NCI-H128 (cell line): ENCODE data around the gene ARID4A.
"Not testable (repeated sequence)": the region's sequence is repeated elsewhere in the genome, so short reads cannot be mapped to it uniquely, and the experiment has no call there.

Experiments used
- DNase-seq: peaks from one replicate; lab custom pipeline; 2025; ENCODE audit not compliant: unreplicated experiment; lab: John Stamatoyannopoulos, UW

ARID4A gene

GRCh38 chr14:58292187-58292586 is 6.2 kb upstream of the ARID4A start:
- DNase-seq, result no peak

GRCh38 chr14:58294201-58294600 is 4.2 kb upstream of the ARID4A start:
- no peak for DNase-seq

GRCh38 chr14:58296726-58297125 is 1.6 kb upstream of the ARID4A start:
- no peak for DNase-seq

GRCh38 chr14:58297412-58297761 is 968 bp upstream of the ARID4A start:
- DNase-seq, result no peak

GRCh38 chr14:58297762-58298476 is 436 bp upstream of the ARID4A start:
- DNase-seq, result peak; percentile 97

- DNase-seq, result no peak
Observed at GRCh38 chr14:58299401-58300330, 1.3 kb downstream of the ARID4A start.

- no peak for DNase-seq
Observed at GRCh38 chr14:58301416-58301815, 3.1 kb downstream of the ARID4A start.

GRCh38 chr14:58305730-58306129 is 7.4 kb downstream of the ARID4A start:
- DNase-seq, result no peak

- DNase-seq, result no peak
Observed at GRCh38 chr14:58307597-58308316, 9.4 kb downstream of the ARID4A start.

GRCh38 chr14:58309086-58309485 is 10.7 kb downstream of the ARID4A start:
- no peak for DNase-seq

GRCh38 chr14:58313699-58314098 is 15.3 kb downstream of the ARID4A start:
- DNase-seq, result no peak

- no peak for DNase-seq
Observed at GRCh38 chr14:58315606-58316005, 17.3 kb downstream of the ARID4A start.

- DNase-seq, result no peak
Observed at GRCh38 chr14:58327019-58327418, 28.7 kb downstream of the ARID4A start.

GRCh38 chr14:58331111-58331510 is 32.8 kb downstream of the ARID4A start:
- peak; percentile 93 for DNase-seq

- DNase-seq, result no peak
Observed at GRCh38 chr14:58332561-58332960, 34.2 kb downstream of the ARID4A start.

- not testable (repeated sequence) for DNase-seq
Observed at GRCh38 chr14:58339666-58340065, 41.3 kb downstream of the ARID4A start.

- no peak for DNase-seq
Observed at GRCh38 chr14:58341152-58341748, 42.9 kb downstream of the ARID4A start.

GRCh38 chr14:58343535-58343934 is 45.2 kb downstream of the ARID4A start:
- DNase-seq, result not testable (repeated sequence)

GRCh38 chr14:58353516-58354299 is 55.4 kb downstream of the ARID4A start:
- no peak for DNase-seq

- DNase-seq, result no peak
Observed at GRCh38 chr14:58354808-58355207, 56.5 kb downstream of the ARID4A start.
